OCI-LY1 (cell line): Measurements from ENCODE around the gene ZNF609.

Experiments used
- EZH2 ChIP-seq: fragments of 200-600 bp; sonication (generic), shearing (Covaris generic); IDR thresholded peaks from 2 replicates; pipeline ENCODE4 v1.8.0; 2017; ENCODE audit warnings: borderline replicate concordance, mixed run types, mild to moderate bottlenecking, antibody characterized with exemption, low read length, moderate library complexity, mixed read lengths
- TF ChIP-seq, protein P1 (sequence below): fragments of 200-600 bp; sonication (generic), shearing (Covaris generic); IDR thresholded peaks from 2 replicates; pipeline ENCODE4 v1.5.1; 2017; ENCODE audit warnings: mild to moderate bottlenecking, antibody characterized with exemption, low read length, moderate library complexity, mixed read lengths

DNA sequence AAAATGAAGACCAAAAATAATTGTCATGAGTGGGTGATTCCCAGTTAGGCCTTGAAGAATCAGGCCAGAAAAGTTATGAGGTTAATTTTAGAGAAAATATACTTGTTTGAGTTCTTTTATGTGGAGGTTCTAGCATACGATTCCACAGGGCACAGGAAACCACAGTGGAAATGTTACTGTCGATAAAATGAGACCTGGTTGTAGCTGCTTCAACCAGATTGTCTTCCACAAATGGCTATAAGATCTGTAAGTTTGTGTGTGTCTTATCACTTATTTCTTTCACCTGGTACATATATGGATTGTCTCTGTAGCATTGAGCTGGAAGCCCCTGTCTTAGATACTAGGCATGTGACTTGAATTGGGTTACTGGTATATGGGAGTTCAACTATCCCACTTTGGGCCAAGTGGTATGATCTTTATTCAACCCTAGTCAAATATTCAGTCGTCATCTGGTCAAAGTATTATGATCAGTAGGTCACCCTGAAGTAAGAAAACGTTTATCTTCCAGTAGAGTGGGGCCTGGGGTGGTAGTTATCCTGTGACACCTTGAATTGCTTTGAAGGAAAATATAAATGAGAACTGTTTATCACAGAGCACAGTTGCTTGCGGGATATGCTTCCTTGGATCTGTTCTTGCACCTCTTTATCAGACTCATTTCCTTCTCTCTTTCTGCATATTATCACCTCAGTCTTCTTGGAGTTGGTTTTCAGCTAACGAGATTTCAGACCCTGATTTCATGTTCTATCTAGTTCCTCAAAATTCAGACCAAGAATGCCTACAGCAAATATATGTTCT is 21.5 kb upstream of the ZNF609 start:
- TF ChIP-seq EZH2, result no peak
- TF ChIP-seq, protein P1, sequence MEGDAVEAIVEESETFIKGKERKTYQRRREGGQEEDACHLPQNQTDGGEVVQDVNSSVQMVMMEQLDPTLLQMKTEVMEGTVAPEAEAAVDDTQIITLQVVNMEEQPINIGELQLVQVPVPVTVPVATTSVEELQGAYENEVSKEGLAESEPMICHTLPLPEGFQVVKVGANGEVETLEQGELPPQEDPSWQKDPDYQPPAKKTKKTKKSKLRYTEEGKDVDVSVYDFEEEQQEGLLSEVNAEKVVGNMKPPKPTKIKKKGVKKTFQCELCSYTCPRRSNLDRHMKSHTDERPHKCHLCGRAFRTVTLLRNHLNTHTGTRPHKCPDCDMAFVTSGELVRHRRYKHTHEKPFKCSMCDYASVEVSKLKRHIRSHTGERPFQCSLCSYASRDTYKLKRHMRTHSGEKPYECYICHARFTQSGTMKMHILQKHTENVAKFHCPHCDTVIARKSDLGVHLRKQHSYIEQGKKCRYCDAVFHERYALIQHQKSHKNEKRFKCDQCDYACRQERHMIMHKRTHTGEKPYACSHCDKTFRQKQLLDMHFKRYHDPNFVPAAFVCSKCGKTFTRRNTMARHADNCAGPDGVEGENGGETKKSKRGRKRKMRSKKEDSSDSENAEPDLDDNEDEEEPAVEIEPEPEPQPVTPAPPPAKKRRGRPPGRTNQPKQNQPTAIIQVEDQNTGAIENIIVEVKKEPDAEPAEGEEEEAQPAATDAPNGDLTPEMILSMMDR, result no peak
